Activated CD4-positive, alpha-beta T cell treated with anti-CD3 and anti-CD28 coated beads for 36 hours (primary cell): ENCODE data around the gene CYP2W1. TPM values are rescaled to one million over a fixed set of nuclear protein-coding genes. Genes with fewer than 3 reads are reported as not detected.

ENCODE experiments used
- ATAC-seq: fragments of 200-7000 bp; cut with Tn5 transposase; one replicate; pipeline ENCODE4 v1.10.0; 2021; ENCODE audit warnings: mild to moderate bottlenecking, moderate library complexity
- CTCF ChIA-PET: fragments of 350-600 bp; sonication (Branson Sonifier 250); formaldehyde crosslinking; loops from one replicate; lab custom pipeline; 2021; ENCODE audit warnings: antibody characterized with exemption; lab: Charles Lee
- POLR2A ChIA-PET: fragments of 350-600 bp; sonication (Branson Sonifier 250); formaldehyde crosslinking; loops from one replicate; lab custom pipeline; 2021; ENCODE audit warnings: antibody characterized with exemption, inconsistent platforms; lab: Charles Lee
- DNase-seq: peaks from one replicate; pipeline ENCODE4 v3.0.0-alpha.2; 2020
- H3K27ac Mint-ChIP-seq: one replicate; pipeline ENCODE4 v1.8.0; 2021; ENCODE audit warnings: mixed read lengths
- H3K27me3 Mint-ChIP-seq: one replicate; pipeline ENCODE4 v1.8.0; 2021; ENCODE audit warnings: mixed read lengths
- H3K36me3 Mint-ChIP-seq: one replicate; pipeline ENCODE4 v1.8.0; 2021; ENCODE audit warnings: low read depth, mixed read lengths
- H3K4me1 Mint-ChIP-seq: one replicate; pipeline ENCODE4 v1.8.0; 2021; ENCODE audit warnings: mixed read lengths
- H3K4me3 Mint-ChIP-seq: one replicate; pipeline ENCODE4 v1.8.0; 2021; ENCODE audit warnings: mild to moderate bottlenecking, moderate library complexity, mixed read lengths
- H3K9me3 Mint-ChIP-seq: one replicate; pipeline ENCODE4 v1.8.0; 2021; ENCODE audit warnings: low read depth, mixed read lengths
- intact Hi-C, 2 experiments: fragments of 100-400 bp; cut with DNase I in 1 of 2; cut with micrococcal nuclease in 1 of 2; formaldehyde crosslinking; loops; one replicate each; pipeline versions ENCODE4 v1.14.2 to v1.15.1; 2022 to 2024; cut with DNase I, micrococcal nuclease
- total RNA-seq, 2 experiments: library from RNA; stranded (reverse); gene quantifications; one replicate each; pipeline ENCODE4 v1.2.3, GENCODE V29; 2021

Gene CYP2W1
- total RNA-seq, 2 experiments from 2014 or later: not detected

GRCh38 chr7:979151-979550 is 3.8 kb upstream of the CYP2W1 start:
- Mint-ChIP-seq H3K4me3 (no peak overlapping the region), H3K27me3 (no peaks in the 10 kb centered on the region), H3K4me1 (peaks cover 3% of the 10 kb centered on the region), H3K9me3 (no peaks in the 10 kb centered on the region), H3K27ac (no peak overlapping the region), H3K36me3 (peaks cover 5% of the 10 kb centered on the region)
- intact Hi-C loops: loop anchor here (5.0 to 10.0 kb wide), 2 partner anchors 63 to 164 kb away; partner anchors contain the start of gene GPR146 (in 1 of the 2)
- ATAC-seq (no peak), DNase-seq (no peak)
- ChIA-PET CTCF (interaction anchor here (0.6 to 1.5 kb wide), 2 partner anchors 14 to 109 kb away, joined by 3 to 9 read pairs; partner anchors contain the start of gene GPER1), POLR2A (no interaction called here)

DNA sequence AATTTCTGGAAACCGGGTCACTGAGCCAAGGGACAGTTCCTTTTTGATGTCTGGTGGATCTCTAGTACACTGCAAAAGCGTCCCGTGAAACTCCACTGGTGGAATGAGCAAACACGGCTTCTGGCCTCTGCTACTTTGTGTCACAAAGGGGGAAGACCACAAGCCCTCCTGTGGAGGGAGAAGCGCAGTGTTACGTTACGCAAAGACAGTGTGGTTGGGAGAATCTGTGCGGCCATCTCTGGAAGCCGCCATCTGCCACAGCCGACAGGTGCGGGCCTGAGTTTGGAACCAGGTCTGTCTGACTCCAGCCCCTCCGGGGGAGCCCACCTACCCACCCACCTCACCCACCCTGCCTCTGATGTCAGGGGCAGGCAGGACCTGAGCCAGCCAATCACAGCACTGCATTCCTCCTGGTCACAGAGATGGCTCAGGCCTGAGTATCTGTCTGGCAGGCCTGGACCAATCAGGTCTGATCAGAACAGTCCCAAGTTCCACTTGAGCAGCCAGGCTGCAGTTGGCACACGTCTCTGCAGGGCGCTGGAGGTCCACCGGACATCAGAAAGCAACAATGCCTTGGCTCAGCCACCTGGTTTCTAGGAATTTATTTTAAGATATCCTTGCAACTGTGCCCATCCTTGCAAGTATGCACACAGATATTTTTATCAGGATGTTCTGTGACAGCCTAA is 3.0 kb upstream of the CYP2W1 start:
- H3K4me1 Mint-ChIP-seq: no peaks in the 10 kb centered on the region
- ATAC-seq (no peak), DNase-seq (no peak)
- ChIA-PET CTCF (no interaction called here), POLR2A (no interaction called here)
- H3K27ac Mint-ChIP-seq: no peak overlapping the region
- H3K36me3 Mint-ChIP-seq: no peaks in the 10 kb centered on the region
- no peaks in the 10 kb centered on the region for H3K27me3 Mint-ChIP-seq
- H3K9me3 Mint-ChIP-seq: no peaks in the 10 kb centered on the region
- no peak overlapping the region for H3K4me3 Mint-ChIP-seq
- intact Hi-C loops: loop anchor here (5.0 to 10.0 kb wide), 2 partner anchors 62 to 165 kb away; partner anchors contain the start of gene GPR146 (in 1 of the 2)

- POLR2A ChIA-PET: interaction anchor here (0.6 kb wide), 1 partner anchor 8 kb away, joined by 3 read pairs; no protein-coding TSS in a partner anchor
- Mint-ChIP-seq H3K36me3 (no peaks in the 10 kb centered on the region), H3K27ac (no peak overlapping the region), H3K4me1 (no peaks in the 10 kb centered on the region), H3K27me3 (peaks cover 2% of the 10 kb centered on the region), H3K4me3 (no peak overlapping the region), H3K9me3 (no peaks in the 10 kb centered on the region)
- DNase-seq (no peak), ATAC-seq (no peak)
- intact Hi-C loops: no loop called here
- CTCF ChIA-PET: interaction anchor here (0.7 kb wide), 1 partner anchor 122 kb away, joined by 3 read pairs; no protein-coding TSS in a partner anchor
These were observed 1.0 kb upstream of the CYP2W1 start for GRCh38 chr7:981793-982510.

DNA sequence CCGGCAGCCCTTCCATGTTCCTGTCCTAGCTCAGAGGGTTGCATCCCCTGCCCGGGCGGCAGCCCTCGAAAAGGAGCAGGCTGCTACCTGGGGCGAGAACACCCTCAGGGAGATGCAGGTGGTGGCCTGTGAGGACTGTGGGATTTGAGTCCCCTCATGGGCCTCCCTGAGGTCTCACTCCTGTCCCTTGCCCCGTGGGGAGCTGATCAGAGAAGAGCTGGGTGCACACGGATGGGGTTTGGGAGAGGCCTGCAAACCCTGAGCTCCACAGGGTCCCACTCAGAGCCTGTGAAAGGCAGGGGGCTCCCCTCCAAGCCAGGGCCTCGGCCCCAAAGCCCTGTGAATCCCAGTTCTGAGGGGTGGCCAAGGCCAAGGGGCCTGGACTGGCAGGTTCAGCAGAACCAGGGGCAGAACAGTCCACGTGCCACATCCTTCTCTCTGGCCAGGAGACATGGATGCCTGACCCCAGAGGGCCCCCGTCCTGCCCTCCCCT is 424 bp upstream of the CYP2W1 start:
- no peaks in the 10 kb centered on the region for H3K4me1 Mint-ChIP-seq
- H3K4me3 Mint-ChIP-seq: no peak overlapping the region
- H3K36me3 Mint-ChIP-seq: no peaks in the 10 kb centered on the region
- no peak overlapping the region for H3K27ac Mint-ChIP-seq
- no peaks in the 10 kb centered on the region for H3K9me3 Mint-ChIP-seq
- CTCF ChIA-PET: no interaction called here
- intact Hi-C loops: no loop called here
- no peak for DNase-seq
- peaks cover 2% of the 10 kb centered on the region for H3K27me3 Mint-ChIP-seq
- no peak for ATAC-seq
- POLR2A ChIA-PET: interaction anchor here (0.6 kb wide), 1 partner anchor 8 kb away, joined by 3 read pairs; no protein-coding TSS in a partner anchor

DNA sequence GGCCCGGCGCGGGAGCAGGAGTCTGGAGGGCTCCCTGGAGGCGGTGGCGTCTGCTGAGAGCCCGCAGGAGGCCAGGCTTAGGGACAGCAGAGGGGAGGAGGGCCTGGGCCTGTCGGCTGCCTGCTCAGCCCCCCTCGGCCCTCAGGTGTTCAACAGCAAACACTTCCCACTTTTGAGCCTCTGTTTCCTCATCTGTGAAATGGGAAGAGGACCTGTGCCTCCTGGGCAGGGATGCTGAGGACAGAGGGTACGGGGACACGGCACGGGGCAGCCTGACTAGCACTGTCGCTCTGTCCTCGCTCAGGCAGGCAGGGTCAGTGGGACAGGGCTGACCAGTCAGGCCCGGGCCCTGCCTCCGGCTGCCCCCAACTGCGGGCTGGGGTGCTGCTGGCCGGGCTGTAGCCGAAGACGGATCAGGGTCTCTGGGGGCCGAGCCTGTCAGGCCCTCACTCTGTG is 663 bp downstream of the CYP2W1 start:
- H3K27me3 Mint-ChIP-seq: peaks cover 2% of the 10 kb centered on the region
- POLR2A ChIA-PET: no interaction called here
- CTCF ChIA-PET: no interaction called here
- intact Hi-C loops: no loop called here
- no peaks in the 10 kb centered on the region for H3K4me1 Mint-ChIP-seq
- DNase-seq (no peak), ATAC-seq (no peak)
- no peaks in the 10 kb centered on the region for H3K36me3 Mint-ChIP-seq
- H3K27ac Mint-ChIP-seq: no peak overlapping the region
- no peaks in the 10 kb centered on the region for H3K9me3 Mint-ChIP-seq
- H3K4me3 Mint-ChIP-seq: no peak overlapping the region

GRCh38 chr7:984361-985126 is 1.6 kb downstream of the CYP2W1 start:
- DNase-seq (no peak), ATAC-seq (no peak)
- CTCF ChIA-PET: no interaction called here
- H3K4me1 Mint-ChIP-seq: no peaks in the 10 kb centered on the region
- H3K9me3 Mint-ChIP-seq: no peaks in the 10 kb centered on the region
- H3K27me3 Mint-ChIP-seq: peaks cover 2% of the 10 kb centered on the region
- H3K4me3 Mint-ChIP-seq: no peak overlapping the region
- H3K36me3 Mint-ChIP-seq: no peaks in the 10 kb centered on the region
- intact Hi-C loops: no loop called here
- H3K27ac Mint-ChIP-seq: no peak overlapping the region
- POLR2A ChIA-PET: no interaction called here

DNA sequence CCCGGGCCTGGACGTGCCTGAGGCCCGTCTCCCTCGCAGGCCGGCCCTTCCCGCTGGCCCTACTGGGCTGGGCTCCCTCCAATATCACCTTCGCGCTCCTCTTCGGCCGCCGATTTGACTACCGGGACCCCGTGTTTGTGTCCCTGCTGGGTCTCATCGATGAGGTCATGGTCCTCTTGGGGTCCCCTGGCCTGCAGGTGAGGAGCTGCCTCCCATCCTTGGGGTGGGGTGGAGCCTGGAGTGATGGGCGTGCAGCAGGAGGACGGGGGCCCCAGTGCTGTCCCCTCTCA is 2.1 kb downstream of the CYP2W1 start:
- no peaks in the 10 kb centered on the region for H3K4me1 Mint-ChIP-seq
- H3K9me3 Mint-ChIP-seq: no peaks in the 10 kb centered on the region
- DNase-seq (no peak), ATAC-seq (no peak)
- ChIA-PET POLR2A (no interaction called here), CTCF (no interaction called here)
- no peaks in the 10 kb centered on the region for H3K36me3 Mint-ChIP-seq
- no peak overlapping the region for H3K4me3 Mint-ChIP-seq
- intact Hi-C loops: no loop called here
- H3K27me3 Mint-ChIP-seq: peaks cover 2% of the 10 kb centered on the region
- H3K27ac Mint-ChIP-seq: no peak overlapping the region

DNA sequence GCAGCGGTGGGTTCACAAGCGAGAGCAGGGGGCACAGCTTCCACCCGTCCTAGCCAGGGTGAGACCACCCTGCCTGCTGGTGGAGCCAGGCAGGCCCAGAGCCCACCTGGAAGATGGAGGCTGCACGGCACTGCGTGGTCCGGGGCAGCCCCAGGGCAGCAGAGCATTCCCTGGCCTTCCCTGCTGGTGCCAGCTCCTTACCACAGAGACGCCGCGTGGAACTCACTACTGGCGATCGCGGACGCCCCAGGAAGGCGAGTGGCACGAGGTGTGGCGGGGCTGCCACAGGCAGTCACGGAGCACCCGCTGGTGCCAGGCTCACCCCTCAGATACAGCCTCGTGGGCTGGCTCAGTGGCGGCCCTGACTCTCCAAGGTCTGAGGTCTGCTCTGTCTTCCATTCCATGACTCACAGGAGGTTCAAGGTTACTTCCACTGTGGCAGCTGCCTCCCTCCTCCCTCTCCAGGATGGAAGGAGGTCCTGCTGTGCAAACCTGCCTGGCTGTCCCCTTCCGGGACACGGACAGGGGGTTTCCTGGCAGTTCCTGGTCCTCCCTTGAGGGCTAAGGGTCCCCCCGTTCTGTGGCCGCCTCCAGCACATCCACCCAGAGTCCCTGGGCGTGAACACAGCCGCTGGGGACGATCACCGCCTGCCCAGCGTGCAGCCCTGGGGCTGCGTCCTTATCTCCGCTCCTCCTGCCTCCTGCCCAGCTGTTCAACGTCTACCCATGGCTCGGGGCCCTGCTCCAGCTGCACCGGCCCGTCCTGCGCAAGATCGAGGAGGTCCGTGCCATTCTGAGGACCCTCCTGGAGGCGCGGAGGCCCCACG is 3.1 kb downstream of the CYP2W1 start:
- POLR2A ChIA-PET: no interaction called here

GRCh38 chr7:986766-987751 is 4.1 kb downstream of the CYP2W1 start:
- DNase-seq: no peak
- no peaks in the 10 kb centered on the region for H3K9me3 Mint-ChIP-seq
- no peak overlapping the region for H3K4me3 Mint-ChIP-seq
- no peaks in the 10 kb centered on the region for H3K36me3 Mint-ChIP-seq
- ATAC-seq: no peak
- ChIA-PET POLR2A (no interaction called here), CTCF (no interaction called here)
- H3K4me1 Mint-ChIP-seq: no peaks in the 10 kb centered on the region
- H3K27me3 Mint-ChIP-seq: peaks cover 2% of the 10 kb centered on the region
- intact Hi-C loops: no loop called here
- no peak overlapping the region for H3K27ac Mint-ChIP-seq

More for the DNA sequence above, 3.1 kb downstream of the CYP2W1 start:
- intact Hi-C loops: no loop called here
- Mint-ChIP-seq H3K27ac (no peak overlapping the region), H3K4me3 (no peak overlapping the region), H3K36me3 (no peaks in the 10 kb centered on the region), H3K9me3 (no peaks in the 10 kb centered on the region), H3K27me3 (peaks cover 2% of the 10 kb centered on the region), H3K4me1 (no peaks in the 10 kb centered on the region)
- CTCF ChIA-PET: no interaction called here
- ATAC-seq (no peak), DNase-seq (no peak)

GRCh38 chr7:987909-988308 is 4.9 kb downstream of the CYP2W1 start:
- H3K4me1 Mint-ChIP-seq: peaks cover 1% of the 10 kb centered on the region
- DNase-seq (no peak), ATAC-seq (no peak)
- no peaks in the 10 kb centered on the region for H3K36me3 Mint-ChIP-seq
- peaks cover 2% of the 10 kb centered on the region for H3K27me3 Mint-ChIP-seq
- ChIA-PET CTCF (no interaction called here), POLR2A (no interaction called here)
- H3K4me3 Mint-ChIP-seq: no peak overlapping the region
- no peaks in the 10 kb centered on the region for H3K9me3 Mint-ChIP-seq
- no peak overlapping the region for H3K27ac Mint-ChIP-seq
- intact Hi-C loops: no loop called here
